WI38 (cell line): ENCODE measurements around the gene RBM12.
"Not testable (repeated sequence)": the region's sequence is repeated elsewhere in the genome, so short reads cannot be mapped to it uniquely, and the experiment has no call there.

Source experiments
- H3K4me3 ChIP-seq: 2 replicates; pipeline ENCODE4 v1.5.1; 2011; ENCODE audit warnings: low read depth, mild to moderate bottlenecking, control low read depth, low read length
- CTCF ChIP-seq: IDR thresholded peaks from 2 replicates; pipeline ENCODE4 v1.5.1; 2012; ENCODE audit warnings: low read depth, mild to moderate bottlenecking, control low read depth, low read length

The RBM12 gene

GRCh38 chr20:35695245-35695749 is 30.6 kb upstream of the RBM12 start:
- no peak overlapping the region for H3K4me3 ChIP-seq
- TF ChIP-seq CTCF: no peak

- no peak overlapping the region for H3K4me3 ChIP-seq
- TF ChIP-seq CTCF: no peak
These were observed 25.6 kb upstream of the RBM12 start for GRCh38 chr20:35690265-35690664.

GRCh38 chr20:35686872-35687271 is 22.2 kb upstream of the RBM12 start:
- not testable (repeated sequence) for H3K4me3 ChIP-seq
- peak; percentile 16; the same call in 1 of the 2 replicates for TF ChIP-seq CTCF

GRCh38 chr20:35685368-35685767 is 20.7 kb upstream of the RBM12 start:
- not testable (repeated sequence) for H3K4me3 ChIP-seq

- H3K4me3 ChIP-seq: no peak overlapping the region
- no peak for TF ChIP-seq CTCF
These were observed 17.3 kb upstream of the RBM12 start for GRCh38 chr20:35681960-35682359.

GRCh38 chr20:35680452-35681183 is 15.9 kb upstream of the RBM12 start:
- no peak for TF ChIP-seq CTCF

GRCh38 chr20:35674921-35675320 is 10.2 kb upstream of the RBM12 start:
- TF ChIP-seq CTCF: no peak
- H3K4me3 ChIP-seq: no peak overlapping the region

More at GRCh38 chr20:35680452-35681183, 15.9 kb upstream of the RBM12 start:
- no peak overlapping the region for H3K4me3 ChIP-seq

- TF ChIP-seq CTCF: no peak
- H3K4me3 ChIP-seq: no peak overlapping the region
These were observed 9.2 kb upstream of the RBM12 start for GRCh38 chr20:35673884-35674283.
